Right ventricle myocardium superior (tissue), 1 donor: ENCODE measurements around the gene SLC5A2. TPM values are rescaled to one million over a fixed set of nuclear protein-coding genes. Genes with fewer than 3 reads are reported as not detected.

Source experiments
- ATAC-seq: fragments of 200-7000 bp; cut with Tn5 transposase; one replicate; pipeline ENCODE4 v1.9.1; 2020; ENCODE audit warnings: mild to moderate bottlenecking; ENCODE audit not compliant: poor library complexity
- DNase-seq: peaks from one replicate; pipeline ENCODE4 v3.0.0-alpha.2; 2020
- intact Hi-C: fragments of 100-400 bp; cut with DNase I; formaldehyde crosslinking; loops from one replicate; pipeline ENCODE4 v1.11.2; 2022
- total RNA-seq: library from RNA; stranded (reverse); fragmentation: NEBNext Ultra II Directional; extraction: Animal tissue kit (Norgen Biotek cat#: 25700); gene quantifications from one replicate; pipeline ENCODE4 v1.2.1, GENCODE V29; 2021
- donor health status: DM: no; HTN: yes; CAD: no; lungs with severe emphysema.

Gene SLC5A2
- total RNA-seq, 1 donor from 2014 or later = not detected

GRCh38 chr16:31458844-31459686 is 23.9 kb upstream of the SLC5A2 start, which contains the start of gene ARMC5:
ARMC5 (plus strand) TSS chr16:31459501; CDS start chr16:31459525, 24 bp downstream.
- intact Hi-C loops = no loop called here
- DNase-seq = peak; percentile 98
- ATAC-seq = peak; percentile 90

- intact Hi-C loops = no loop called here
- peak; percentile 91 for ATAC-seq
- peak; percentile 100 for DNase-seq
These were observed 23.0 kb upstream of the SLC5A2 start for GRCh38 chr16:31459687-31460581.

- intact Hi-C loops = no loop called here
- DNase-seq = peak; percentile 25
- ATAC-seq = no peak
These were observed 22.3 kb upstream of the SLC5A2 start for GRCh38 chr16:31460582-31461002.

GRCh38 chr16:31461201-31461920 is 21.6 kb upstream of the SLC5A2 start:
- peak; percentile 23 for DNase-seq
- no peak for ATAC-seq
- intact Hi-C loops = no loop called here

- peak; percentile 39 for DNase-seq
- intact Hi-C loops = no loop called here
- no peak for ATAC-seq
These were observed 20.8 kb upstream of the SLC5A2 start for GRCh38 chr16:31461921-31462804.

GRCh38 chr16:31464348-31464769 is 18.6 kb upstream of the SLC5A2 start:
- intact Hi-C loops = no loop called here
- ATAC-seq (no peak), DNase-seq (peak; percentile 37)

GRCh38 chr16:31464781-31465260 is 18.1 kb upstream of the SLC5A2 start:
- no peak for ATAC-seq
- intact Hi-C loops = no loop called here
- DNase-seq = peak; percentile 33

GRCh38 chr16:31465788-31466370 is 17.0 kb upstream of the SLC5A2 start:
- ATAC-seq (no peak), DNase-seq (peak; percentile 28)
- intact Hi-C loops = no loop called here

- peak; percentile 34 for DNase-seq
- no peak for ATAC-seq
- intact Hi-C loops = no loop called here
These were observed 16.5 kb upstream of the SLC5A2 start for GRCh38 chr16:31466381-31466841.

GRCh38 chr16:31467151-31467773 is 15.7 kb upstream of the SLC5A2 start:
- intact Hi-C loops = no loop called here
- ATAC-seq = no peak
- peak; percentile 10 for DNase-seq

GRCh38 chr16:31467858-31468257 is 15.1 kb upstream of the SLC5A2 start:
- intact Hi-C loops = no loop called here
- DNase-seq (no peak), ATAC-seq (no peak)

- intact Hi-C loops = no loop called here
- no peak for ATAC-seq
- no peak for DNase-seq
These were observed 12.3 kb upstream of the SLC5A2 start for GRCh38 chr16:31470615-31471014.

- DNase-seq (no peak), ATAC-seq (no peak)
- intact Hi-C loops = no loop called here
These were observed 11.6 kb upstream of the SLC5A2 start for GRCh38 chr16:31471241-31471874.

GRCh38 chr16:31471875-31472708 is 10.8 kb upstream of the SLC5A2 start, which contains the start of gene TGFB1I1:
TGFB1I1 (plus strand) TSS chr16:31472152; CDS start chr16:31472189, 37 bp downstream.
- ATAC-seq (peak; percentile 71), DNase-seq (peak; percentile 84)
- intact Hi-C loops = no loop called here

GRCh38 chr16:31472709-31473203 is 10.2 kb upstream of the SLC5A2 start:
- intact Hi-C loops = no loop called here
- peak; percentile 88 for ATAC-seq
- peak; percentile 93 for DNase-seq
